D721Med (cell line): ENCODE results near the gene ANGPTL7.

Experiments used
- DNase-seq: peaks from one replicate; pipeline ENCODE4 v3.0.0; 2011; ENCODE audit warnings: low spot score; ENCODE audit not compliant: insufficient read length
- FAIRE-seq: peaks from 2 replicates; lab custom pipeline; 2011; peaks lifted over from hg19 to GRCh38; lab: Jason Lieb, UNC
- CTCF ChIP-seq: IDR thresholded peaks from 2 replicates; pipeline ENCODE4 v1.5.1; 2012; ENCODE audit warnings: mild to moderate bottlenecking, control low read depth; ENCODE audit not compliant: insufficient read depth; ENCODE audit errors: missing control alignments

The ANGPTL7 gene

GRCh38 chr1:11169202-11169601 is 20.0 kb upstream of the ANGPTL7 start:
- DNase-seq (no peak), FAIRE-seq (no peak)
- no peak for TF ChIP-seq CTCF

GRCh38 chr1:11170102-11170501 is 19.1 kb upstream of the ANGPTL7 start:
- DNase-seq = no peak
- FAIRE-seq = no peak
- no peak for TF ChIP-seq CTCF

GRCh38 chr1:11174261-11174942 is 14.8 kb upstream of the ANGPTL7 start:
- no peak for FAIRE-seq
- no peak for TF ChIP-seq CTCF

GRCh38 chr1:11175461-11175860 is 13.7 kb upstream of the ANGPTL7 start:
- no peak for DNase-seq
- no peak for FAIRE-seq
- TF ChIP-seq CTCF = no peak

More at GRCh38 chr1:11174261-11174942, 14.8 kb upstream of the ANGPTL7 start:
- DNase-seq = no peak

- no peak for DNase-seq
- FAIRE-seq = no peak
- TF ChIP-seq CTCF = no peak
Measured at GRCh38 chr1:11176081-11176706, 13.0 kb upstream of the ANGPTL7 start.

- no peak for FAIRE-seq
- DNase-seq = no peak
- TF ChIP-seq CTCF = no peak
Measured at GRCh38 chr1:11178021-11179015, 10.8 kb upstream of the ANGPTL7 start.
